Measurements from ENCODE around the gene SETBP1. TPM values are rescaled to one million over a fixed set of nuclear protein-coding genes. Genes with fewer than 3 reads are reported as not detected.

The SETBP1 gene
- total and polyA plus RNA-seq, 2 donors from 2014 or later, result 2.7 to 71.7 TPM

DNA sequence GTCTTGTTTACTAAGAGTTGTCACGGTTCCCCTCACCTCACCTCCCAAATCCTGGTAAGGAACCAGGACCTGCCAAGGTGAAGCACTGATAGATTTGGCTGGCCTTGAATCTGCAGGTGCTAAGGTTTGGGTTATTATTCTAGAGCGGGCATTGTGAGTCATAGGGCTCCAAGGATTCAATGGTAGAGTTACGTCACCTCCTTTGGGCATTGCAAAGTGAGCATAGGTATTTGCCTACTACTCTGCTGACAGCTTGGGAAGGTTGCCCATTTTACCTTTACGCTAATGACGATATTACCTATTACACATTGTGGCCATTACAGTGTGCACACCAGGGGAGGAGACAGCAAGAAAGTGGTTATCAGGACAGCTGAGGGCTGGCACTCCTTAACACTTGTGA is 59.3 kb downstream of the SETBP1 start:
- intact Hi-C loops (cut with DNase I), result no loop called here
- DNase-seq, result no peak

DNA sequence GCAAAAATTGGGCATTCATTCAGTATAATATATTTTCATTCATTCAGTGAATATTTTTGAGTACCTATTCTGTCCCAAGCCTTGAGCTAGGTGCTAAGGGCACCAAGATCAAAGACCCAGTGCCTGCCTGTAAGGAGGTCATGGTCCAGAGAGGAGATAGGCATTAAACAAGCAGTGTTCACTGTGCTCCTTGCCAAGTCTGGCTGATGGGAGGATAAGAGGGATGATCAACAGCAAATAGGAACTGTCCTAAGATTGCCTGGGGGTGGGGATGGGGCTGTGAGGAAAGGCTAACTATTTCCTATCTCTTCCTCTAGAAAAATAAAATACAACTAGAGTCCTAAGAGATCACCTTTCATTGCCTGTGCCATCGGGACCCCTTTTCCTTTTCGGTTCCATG is 60.4 kb downstream of the SETBP1 start:
- peaks cover 0 to 17% (median 12%) of the 10 kb centered on the region in 3 donors for H3K4me1 ChIP-seq (ENCODE audit: control insufficient read depth in 2 of 3, insufficient read depth in 2 of 3, low read depth in 1 of 3, low read length in 3 of 3)
- no peak overlapping the region for H3K4me3 ChIP-seq (ENCODE audit: low read length in 3 of 3)
- TF ChIP-seq, protein P1, sequence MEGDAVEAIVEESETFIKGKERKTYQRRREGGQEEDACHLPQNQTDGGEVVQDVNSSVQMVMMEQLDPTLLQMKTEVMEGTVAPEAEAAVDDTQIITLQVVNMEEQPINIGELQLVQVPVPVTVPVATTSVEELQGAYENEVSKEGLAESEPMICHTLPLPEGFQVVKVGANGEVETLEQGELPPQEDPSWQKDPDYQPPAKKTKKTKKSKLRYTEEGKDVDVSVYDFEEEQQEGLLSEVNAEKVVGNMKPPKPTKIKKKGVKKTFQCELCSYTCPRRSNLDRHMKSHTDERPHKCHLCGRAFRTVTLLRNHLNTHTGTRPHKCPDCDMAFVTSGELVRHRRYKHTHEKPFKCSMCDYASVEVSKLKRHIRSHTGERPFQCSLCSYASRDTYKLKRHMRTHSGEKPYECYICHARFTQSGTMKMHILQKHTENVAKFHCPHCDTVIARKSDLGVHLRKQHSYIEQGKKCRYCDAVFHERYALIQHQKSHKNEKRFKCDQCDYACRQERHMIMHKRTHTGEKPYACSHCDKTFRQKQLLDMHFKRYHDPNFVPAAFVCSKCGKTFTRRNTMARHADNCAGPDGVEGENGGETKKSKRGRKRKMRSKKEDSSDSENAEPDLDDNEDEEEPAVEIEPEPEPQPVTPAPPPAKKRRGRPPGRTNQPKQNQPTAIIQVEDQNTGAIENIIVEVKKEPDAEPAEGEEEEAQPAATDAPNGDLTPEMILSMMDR (IDR thresholded peaks at IDR 0.05; ENCODE audit: borderline replicate concordance, extremely low read depth, insufficient read depth), result no peak
- H3K27me3 ChIP-seq (ENCODE audit: control insufficient read depth, insufficient read depth, low read length), result no peaks in the 10 kb centered on the region
- FAIRE-seq, result no peak
- no peak overlapping the region for H3K9ac ChIP-seq (ENCODE audit: low read length in 3 of 3)
- intact Hi-C loops (cut with DNase I), result no loop called here
- no peaks in the 10 kb centered on the region for H3K9me3 ChIP-seq (ENCODE audit: control insufficient read depth in 2 of 3, insufficient read depth in 1 of 3, low read length in 3 of 3)
- peaks cover 0 to 6% (median 0%) of the 10 kb centered on the region in 3 donors for H3K36me3 ChIP-seq (ENCODE audit: control insufficient read depth in 2 of 3, insufficient read depth in 3 of 3, low read length in 3 of 3)
- no peak for DNase-seq
- no peak overlapping the region for H3K27ac ChIP-seq (ENCODE audit: low read depth in 2 of 2, low read length in 2 of 2)

More for the DNA sequence above, 59.3 kb downstream of the SETBP1 start:
- no peak overlapping the region for H3K4me3 ChIP-seq (ENCODE audit: low read length in 3 of 3)
- no peak overlapping the region for H3K27ac ChIP-seq (ENCODE audit: low read depth in 2 of 2, low read length in 2 of 2)
- no peak for FAIRE-seq
- no peaks in the 10 kb centered on the region for H3K27me3 ChIP-seq (ENCODE audit: control insufficient read depth, insufficient read depth, low read length)
- H3K4me1 ChIP-seq (ENCODE audit: control insufficient read depth in 2 of 3, insufficient read depth in 2 of 3, low read depth in 1 of 3, low read length in 3 of 3), result peaks cover 0 to 17% (median 12%) of the 10 kb centered on the region in 3 donors
- TF ChIP-seq, protein P1 (IDR thresholded peaks at IDR 0.05; ENCODE audit: borderline replicate concordance, extremely low read depth, insufficient read depth), result no peak
- peaks cover 0 to 6% (median 0%) of the 10 kb centered on the region in 3 donors for H3K36me3 ChIP-seq (ENCODE audit: control insufficient read depth in 2 of 3, insufficient read depth in 3 of 3, low read length in 3 of 3)
- no peak overlapping the region for H3K9ac ChIP-seq (ENCODE audit: low read length in 3 of 3)
- H3K9me3 ChIP-seq (ENCODE audit: control insufficient read depth in 2 of 3, insufficient read depth in 1 of 3, low read length in 3 of 3), result no peaks in the 10 kb centered on the region

- DNase-seq, result no peak
- no peak for FAIRE-seq
- Histone ChIP-seq H3K36me3 (ENCODE audit: control insufficient read depth in 2 of 3, insufficient read depth in 3 of 3, low read length in 3 of 3) (peaks cover 0 to 6% (median 0%) of the 10 kb centered on the region in 3 donors), H3K9ac (ENCODE audit: low read length in 3 of 3) (no peak overlapping the region), H3K27ac (ENCODE audit: low read depth in 2 of 2, low read length in 2 of 2) (no peak overlapping the region), H3K4me1 (ENCODE audit: control insufficient read depth in 2 of 3, insufficient read depth in 2 of 3, low read depth in 1 of 3, low read length in 3 of 3) (peaks cover 0 to 17% (median 12%) of the 10 kb centered on the region in 3 donors), H3K27me3 (ENCODE audit: control insufficient read depth, insufficient read depth, low read length) (no peaks in the 10 kb centered on the region), H3K4me3 (ENCODE audit: low read length in 3 of 3) (no peak overlapping the region), H3K9me3 (ENCODE audit: control insufficient read depth in 2 of 3, insufficient read depth in 1 of 3, low read length in 3 of 3) (no peaks in the 10 kb centered on the region)
- TF ChIP-seq, protein P1 (IDR thresholded peaks at IDR 0.05; ENCODE audit: borderline replicate concordance, extremely low read depth, insufficient read depth), result no peak
- intact Hi-C loops (cut with DNase I), result no loop called here
Observed at GRCh38 chr18:44741511-44741910, 60.8 kb downstream of the SETBP1 start.

GRCh38 chr18:44742126-44742525 is 61.4 kb downstream of the SETBP1 start:
- H3K4me3 ChIP-seq (ENCODE audit: low read length in 3 of 3), result no peak overlapping the region
- TF ChIP-seq, protein P1 (IDR thresholded peaks at IDR 0.05; ENCODE audit: borderline replicate concordance, extremely low read depth, insufficient read depth), result no peak
- H3K9ac ChIP-seq (ENCODE audit: low read length in 3 of 3), result no peak overlapping the region
- H3K27me3 ChIP-seq (ENCODE audit: control insufficient read depth, insufficient read depth, low read length), result no peaks in the 10 kb centered on the region
- DNase-seq, result no peak
- intact Hi-C loops (cut with DNase I), result no loop called here
- no peak for FAIRE-seq
- H3K36me3 ChIP-seq (ENCODE audit: control insufficient read depth in 2 of 3, insufficient read depth in 3 of 3, low read length in 3 of 3), result peaks cover 0 to 4% (median 0%) of the 10 kb centered on the region in 3 donors
- H3K4me1 ChIP-seq (ENCODE audit: control insufficient read depth in 2 of 3, insufficient read depth in 2 of 3, low read depth in 1 of 3, low read length in 3 of 3), result peaks cover 0 to 22% (median 16%) of the 10 kb centered on the region in 3 donors
- no peak overlapping the region for H3K27ac ChIP-seq (ENCODE audit: low read depth in 2 of 2, low read length in 2 of 2)
- no peaks in the 10 kb centered on the region for H3K9me3 ChIP-seq (ENCODE audit: control insufficient read depth in 2 of 3, insufficient read depth in 1 of 3, low read length in 3 of 3)

Measured in kidney (tissue), 14 donors.